Measurements from ENCODE around the gene GATAD2A.

DNA sequence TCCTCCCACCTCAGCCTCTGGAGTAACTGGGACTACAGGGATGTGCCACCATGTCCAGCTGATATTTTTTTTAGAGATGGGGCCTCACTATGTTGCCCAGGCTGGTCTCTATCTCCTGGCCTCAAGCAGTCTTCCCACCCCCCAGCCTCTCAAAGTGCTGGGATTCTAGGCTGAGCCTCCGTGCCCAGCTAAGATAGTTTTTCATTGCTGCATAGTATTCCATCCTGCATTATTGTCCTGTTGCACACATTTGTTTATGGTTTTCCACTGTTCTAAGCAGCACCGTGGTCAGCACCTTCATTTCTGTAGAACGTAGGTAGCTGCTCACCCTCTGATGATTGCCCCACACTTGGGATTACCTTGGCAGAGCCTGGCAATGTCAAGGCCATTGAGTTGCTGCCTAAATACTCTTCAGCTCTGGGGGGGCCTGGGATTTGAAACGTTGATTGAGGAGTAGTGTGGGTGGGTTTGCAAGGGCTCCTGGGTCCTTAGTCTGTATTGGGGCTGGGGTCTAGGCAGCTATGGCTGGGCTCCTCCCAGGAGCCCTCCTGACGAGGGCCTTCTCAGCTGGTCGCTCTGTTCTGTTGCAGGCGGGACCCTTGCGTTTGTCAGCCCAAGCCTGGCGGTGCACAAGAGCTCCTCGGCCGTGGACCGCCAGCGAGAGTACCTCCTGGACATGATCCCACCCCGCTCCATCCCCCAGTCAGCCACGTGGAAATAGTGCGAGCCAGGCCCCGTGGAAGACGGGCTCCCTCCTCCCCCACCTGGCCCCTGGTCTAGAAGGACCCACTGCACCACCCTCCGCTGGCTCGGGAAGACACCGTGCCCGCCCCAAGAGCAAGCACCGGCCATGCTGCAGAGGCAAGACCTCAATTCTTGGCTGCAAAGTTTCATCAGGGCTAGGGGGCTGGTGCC is 99.5 kb downstream of the GATAD2A start:
- TF ChIP-seq, protein P1, sequence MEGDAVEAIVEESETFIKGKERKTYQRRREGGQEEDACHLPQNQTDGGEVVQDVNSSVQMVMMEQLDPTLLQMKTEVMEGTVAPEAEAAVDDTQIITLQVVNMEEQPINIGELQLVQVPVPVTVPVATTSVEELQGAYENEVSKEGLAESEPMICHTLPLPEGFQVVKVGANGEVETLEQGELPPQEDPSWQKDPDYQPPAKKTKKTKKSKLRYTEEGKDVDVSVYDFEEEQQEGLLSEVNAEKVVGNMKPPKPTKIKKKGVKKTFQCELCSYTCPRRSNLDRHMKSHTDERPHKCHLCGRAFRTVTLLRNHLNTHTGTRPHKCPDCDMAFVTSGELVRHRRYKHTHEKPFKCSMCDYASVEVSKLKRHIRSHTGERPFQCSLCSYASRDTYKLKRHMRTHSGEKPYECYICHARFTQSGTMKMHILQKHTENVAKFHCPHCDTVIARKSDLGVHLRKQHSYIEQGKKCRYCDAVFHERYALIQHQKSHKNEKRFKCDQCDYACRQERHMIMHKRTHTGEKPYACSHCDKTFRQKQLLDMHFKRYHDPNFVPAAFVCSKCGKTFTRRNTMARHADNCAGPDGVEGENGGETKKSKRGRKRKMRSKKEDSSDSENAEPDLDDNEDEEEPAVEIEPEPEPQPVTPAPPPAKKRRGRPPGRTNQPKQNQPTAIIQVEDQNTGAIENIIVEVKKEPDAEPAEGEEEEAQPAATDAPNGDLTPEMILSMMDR (optimal IDR thresholded peaks at IDR 0.05 in 1 of 3, IDR thresholded peaks at IDR 0.05 in 1 of 3, conservative IDR thresholded peaks at IDR 0.05 in 1 of 3; ENCODE audit: extremely low read depth in 1 of 3, insufficient read depth in 2 of 3, low read length in 3 of 3), result no peak
- TF ChIP-seq EZH2 (IDR thresholded peaks at IDR 0.05; ENCODE audit: low read length), result no peak
